ENCODE measurements around the gene SLC25A36.
"Not testable (repeated sequence)": the region's sequence is repeated elsewhere in the genome, so short reads cannot be mapped to it uniquely, and the experiment has no call there.

Gene SLC25A36

GRCh38 chr3:140927279-140928069 lies 14.2 kb upstream of the SLC25A36 start:
- Histone ChIP-seq H3K9ac (no peak overlapping the region), H3K4me3 (no peak overlapping the region), H3K4me1 (no peaks in the 10 kb centered on the region), H3K27ac (no peak overlapping the region), H4K20me1 (no peaks in the 10 kb centered on the region), H3K27me3 (no peaks in the 10 kb centered on the region), H3K4me2 (no peak overlapping the region), H3K9me3 (replicated peaks in 1 of 11) (no peaks in the 10 kb centered on the region), H3K36me3 (no peaks in the 10 kb centered on the region)
- peak in 2 of 11 experiments; percentile 42 to 50; a peak in 2 of 22 replicates for TF ChIP-seq Cebpa-rat (IDR thresholded peaks at IDR 0.05)

- Histone ChIP-seq H3K4me2 (no peak overlapping the region), H3K27me3 (no peaks in the 10 kb centered on the region), H3K4me1 (no peaks in the 10 kb centered on the region), H3K4me3 (no peak overlapping the region), H3K36me3 (no peaks in the 10 kb centered on the region), H3K27ac (no peak overlapping the region), H4K20me1 (no peaks in the 10 kb centered on the region), H3K9ac (no peak overlapping the region), H3K9me3 (replicated peaks in 1 of 11) (no peaks in the 10 kb centered on the region)
- TF ChIP-seq Cebpa-rat (IDR thresholded peaks at IDR 0.05), result no peak
These were observed 12.2 kb upstream of the SLC25A36 start for GRCh38 chr3:140929446-140929845.

GRCh38 chr3:140931016-140931454 lies 10.6 kb upstream of the SLC25A36 start:
- Histone ChIP-seq H3K4me3 (no peak overlapping the region), H3K4me1 (no peaks in the 10 kb centered on the region), H3K27me3 (no peaks in the 10 kb centered on the region), H3K27ac (no peak overlapping the region), H3K9me3 (replicated peaks in 1 of 11) (no peaks in the 10 kb centered on the region), H4K20me1 (no peaks in the 10 kb centered on the region), H3K4me2 (no peak overlapping the region), H3K9ac (no peak overlapping the region), H3K36me3 (no peaks in the 10 kb centered on the region)
- no peak for TF ChIP-seq Cebpa-rat (IDR thresholded peaks at IDR 0.05)

GRCh38 chr3:140931801-140932200 lies 9.8 kb upstream of the SLC25A36 start:
- no peaks in the 10 kb centered on the region for H3K9me3 ChIP-seq (replicated peaks in 1 of 11)
- no peak overlapping the region for H3K4me3 ChIP-seq
- no peak overlapping the region for H3K4me2 ChIP-seq
- H3K36me3 ChIP-seq, result no peaks in the 10 kb centered on the region
- H3K9ac ChIP-seq, result no peak overlapping the region
- TF ChIP-seq Cebpa-rat (IDR thresholded peaks at IDR 0.05), result no peak
- H3K27ac ChIP-seq, result no peak overlapping the region
- H3K4me1 ChIP-seq, result no peaks in the 10 kb centered on the region
- no peaks in the 10 kb centered on the region for H3K27me3 ChIP-seq
- no peaks in the 10 kb centered on the region for H4K20me1 ChIP-seq

GRCh38 chr3:140933109-140933508 lies 8.5 kb upstream of the SLC25A36 start:
- H4K20me1 ChIP-seq, result no peaks in the 10 kb centered on the region
- no peak for TF ChIP-seq Cebpa-rat (IDR thresholded peaks at IDR 0.05)
- H3K27ac ChIP-seq, result no peak overlapping the region
- no peaks in the 10 kb centered on the region for H3K36me3 ChIP-seq
- peaks cover 0 to 4% (median 0%) of the 10 kb centered on the region in 11 experiments; a peak in 1 of 22 replicates for H3K9me3 ChIP-seq (replicated peaks in 1 of 11)
- no peak overlapping the region for H3K4me2 ChIP-seq
- H3K4me3 ChIP-seq, result no peak overlapping the region
- H3K27me3 ChIP-seq, result no peaks in the 10 kb centered on the region
- H3K9ac ChIP-seq, result no peak overlapping the region
- H3K4me1 ChIP-seq, result no peaks in the 10 kb centered on the region

- no peak overlapping the region for H3K4me3 ChIP-seq
- no peak overlapping the region for H3K27ac ChIP-seq
- H3K4me1 ChIP-seq, result no peaks in the 10 kb centered on the region
- peaks cover 0 to 5% (median 0%) of the 10 kb centered on the region in 11 experiments; a peak in 1 of 22 replicates for H3K9me3 ChIP-seq (replicated peaks in 1 of 11)
- no peaks in the 10 kb centered on the region for H3K27me3 ChIP-seq
- no peaks in the 10 kb centered on the region for H4K20me1 ChIP-seq
- H3K36me3 ChIP-seq, result no peaks in the 10 kb centered on the region
- no peak for TF ChIP-seq Cebpa-rat (IDR thresholded peaks at IDR 0.05)
- no peak overlapping the region for H3K4me2 ChIP-seq
- H3K9ac ChIP-seq, result no peak overlapping the region
These were observed 8.1 kb upstream of the SLC25A36 start for GRCh38 chr3:140933552-140933951.

GRCh38 chr3:140939305-140939704 lies 2.3 kb upstream of the SLC25A36 start:
- peaks cover 0 to 14% (median 10%) of the 10 kb centered on the region in 11 experiments; a peak in 10 of 22 replicates for H4K20me1 ChIP-seq
- not testable (repeated sequence) for H3K9ac ChIP-seq; H3K4me3 ChIP-seq; H3K9me3 ChIP-seq (replicated peaks in 1 of 11); H3K4me2 ChIP-seq; H3K27me3 ChIP-seq; H3K36me3 ChIP-seq; H3K27ac ChIP-seq
- peaks cover 11 to 13% (median 12%) of the 10 kb centered on the region in 10 experiments for H3K4me1 ChIP-seq

GRCh38 chr3:140941090-140941433 lies 574 bp upstream of the SLC25A36 start:
- Histone ChIP-seq H3K27me3 (no peaks in the 10 kb centered on the region), H3K9ac (peak overlapping the region; percentile 79 to 99 (median 99)), H3K36me3 (peaks cover 0 to 9% (median 0%) of the 10 kb centered on the region in 11 experiments; a peak in 3 of 22 replicates), H3K4me2 (peak overlapping the region; percentile 44 to 96 (median 69)), H3K27ac (peak overlapping the region; percentile 65 to 99 (median 97); a peak in 21 of 22 replicates), H3K4me3 (peak overlapping the region; percentile 71 to 99 (median 94)), H3K9me3 (replicated peaks in 1 of 11) (peaks cover 0 to 9% (median 0%) of the 10 kb centered on the region in 11 experiments; a peak in 2 of 22 replicates), H4K20me1 (peaks cover 0 to 31% (median 15%) of the 10 kb centered on the region in 11 experiments; a peak in 11 of 22 replicates), H3K4me1 (peaks cover 18 to 27% (median 25%) of the 10 kb centered on the region in 10 experiments)
- TF ChIP-seq Cebpa-rat (IDR thresholded peaks at IDR 0.05), result no peak

- H3K4me2 ChIP-seq, result peak overlapping the region; percentile 82 to 97 (median 86)
- peak overlapping the region; percentile 88 to 99 (median 97) for H3K27ac ChIP-seq
- no peaks in the 10 kb centered on the region for H3K27me3 ChIP-seq
- TF ChIP-seq Cebpa-rat (IDR thresholded peaks at IDR 0.05), result no peak
- H3K9ac ChIP-seq, result peak overlapping the region; percentile 97 to 99 (median 99)
- peaks cover 0 to 9% (median 0%) of the 10 kb centered on the region in 11 experiments; a peak in 2 of 22 replicates for H3K9me3 ChIP-seq (replicated peaks in 1 of 11)
- H4K20me1 ChIP-seq, result peaks cover 0 to 45% (median 25%) of the 10 kb centered on the region in 11 experiments; a peak in 11 of 22 replicates
- H3K4me3 ChIP-seq, result peak overlapping the region; percentile 71 to 99 (median 94)
- H3K4me1 ChIP-seq, result peaks cover 23 to 34% (median 26%) of the 10 kb centered on the region in 10 experiments
- peaks cover 0 to 23% (median 7%) of the 10 kb centered on the region in 11 experiments; a peak in 12 of 22 replicates for H3K36me3 ChIP-seq
These were observed 827 bp downstream of the SLC25A36 start for GRCh38 chr3:140942221-140943104.

Measured in BLaER1 treated with 17β-estradiol and CSF1 and Interleukin-3, amounts not matched to agents 10 nM and 100 nM (cell line).